ENCODE results near the gene FGF21.
"Not testable (repeated sequence)": the region's sequence is repeated elsewhere in the genome, so short reads cannot be mapped to it uniquely, and the experiment has no call there.

Gene FGF21

GRCh38 chr19:48751845-48752495, 3.4 kb upstream of the FGF21 start:
- no peak for DNase-seq (ENCODE audit: low read depth)

- no peak for DNase-seq (ENCODE audit: low read depth)
These were observed 2.6 kb upstream of the FGF21 start, which contains the start of gene FUT1 for GRCh38 chr19:48752496-48753365. TSS of gene FUT1 (minus strand) at chr19:48752641. CDS start at chr19:48751281, 1,360 bp downstream.

GRCh38 chr19:48755787-48756186, 463 bp downstream of the FGF21 start:
- no peak for DNase-seq (ENCODE audit: low read depth)

GRCh38 chr19:48756212-48756611, 888 bp downstream of the FGF21 start:
- no peak for DNase-seq (ENCODE audit: low read depth)

GRCh38 chr19:48756686-48757085, 1.4 kb downstream of the FGF21 start:
- no peak for DNase-seq (ENCODE audit: low read depth)

- no peak for DNase-seq (ENCODE audit: low read depth)
These were observed 1.9 kb downstream of the FGF21 start for GRCh38 chr19:48757089-48757675.

GRCh38 chr19:48757741-48758144, 2.4 kb downstream of the FGF21 start:
- DNase-seq (ENCODE audit: low read depth), result no peak

GRCh38 chr19:48760504-48761205, 5.3 kb downstream of the FGF21 start:
- DNase-seq (ENCODE audit: low read depth), result no peak

- DNase-seq (ENCODE audit: low read depth), result not testable (repeated sequence)
These were observed 10.5 kb downstream of the FGF21 start for GRCh38 chr19:48765816-48766215.

- DNase-seq (ENCODE audit: low read depth), result not testable (repeated sequence)
These were observed 12.9 kb downstream of the FGF21 start for GRCh38 chr19:48768171-48768753.

- no peak for DNase-seq (ENCODE audit: low read depth)
These were observed 13.8 kb downstream of the FGF21 start for GRCh38 chr19:48768994-48769713.

GRCh38 chr19:48770266-48770665, 14.9 kb downstream of the FGF21 start:
- peak; percentile 63 for DNase-seq (ENCODE audit: low read depth)

GRCh38 chr19:48770734-48771472, 15.6 kb downstream of the FGF21 start:
- no peak for DNase-seq (ENCODE audit: low read depth)

- DNase-seq (ENCODE audit: low read depth), result no peak
These were observed 17.2 kb downstream of the FGF21 start for GRCh38 chr19:48772503-48772953.

GRCh38 chr19:48777139-48777538, 21.8 kb downstream of the FGF21 start:
- no peak for DNase-seq (ENCODE audit: low read depth)

GRCh38 chr19:48777720-48778119, 22.4 kb downstream of the FGF21 start:
- no peak for DNase-seq (ENCODE audit: low read depth)

GRCh38 chr19:48779636-48780035, 24.3 kb downstream of the FGF21 start:
- DNase-seq (ENCODE audit: low read depth), result no peak

- no peak for DNase-seq (ENCODE audit: low read depth)
These were observed 25.5 kb downstream of the FGF21 start for GRCh38 chr19:48780631-48781391.

- DNase-seq (ENCODE audit: low read depth), result no peak
These were observed 29.2 kb downstream of the FGF21 start for GRCh38 chr19:48784527-48784926.

- not testable (repeated sequence) for DNase-seq (ENCODE audit: low read depth)
These were observed 31.1 kb downstream of the FGF21 start for GRCh38 chr19:48786422-48786821.

All from non-pigmented ciliary epithelial cell (primary cell).